Measurements from ENCODE around the gene ZCCHC14. TPM values are rescaled to one million over a fixed set of nuclear protein-coding genes. Genes with fewer than 3 reads are reported as not detected.
"Not testable (repeated sequence)": the region's sequence is repeated elsewhere in the genome, so short reads cannot be mapped to it uniquely, and the experiment has no call there.

Gene ZCCHC14
- total RNA-seq, 1 donor from 2014 or later, result 13.2 TPM

- ATAC-seq (ENCODE audit: poor library complexity) (no peak), DNase-seq (no peak)
- intact Hi-C loops (cut with DNase I), result no loop called here
These were observed 8.3 kb upstream of the ZCCHC14 start for GRCh38 chr16:87501117-87501516.

DNA sequence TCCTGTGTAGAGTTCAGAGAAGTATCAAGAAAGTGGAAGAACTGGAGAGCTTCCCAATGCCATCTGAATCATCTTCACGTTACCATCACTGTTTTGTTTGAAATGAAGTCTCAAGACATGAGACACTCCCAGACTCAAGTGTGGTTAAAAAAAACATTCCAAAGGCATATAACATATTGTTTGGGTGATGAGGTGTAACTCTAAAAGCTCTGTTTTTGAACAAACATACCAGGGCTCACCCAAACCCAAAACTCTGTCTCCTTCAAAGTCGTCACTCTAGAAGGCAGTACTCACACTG is 6.3 kb upstream of the ZCCHC14 start:
- intact Hi-C loops (cut with DNase I), result no loop called here

GRCh38 chr16:87498324-87499188 is 5.7 kb upstream of the ZCCHC14 start:
- intact Hi-C loops (cut with DNase I), result no loop called here
- ATAC-seq (ENCODE audit: poor library complexity), result no peak

More for the DNA sequence above, 6.3 kb upstream of the ZCCHC14 start:
- DNase-seq (no peak), ATAC-seq (ENCODE audit: poor library complexity) (no peak)

GRCh38 chr16:87497767-87498290 is 5.0 kb upstream of the ZCCHC14 start:
- DNase-seq; ATAC-seq (ENCODE audit: poor library complexity); intact Hi-C loops (cut with DNase I): not testable (repeated sequence)

More at GRCh38 chr16:87498324-87499188, 5.7 kb upstream of the ZCCHC14 start:
- no peak for DNase-seq

GRCh38 chr16:87497023-87497766 is 4.4 kb upstream of the ZCCHC14 start:
- DNase-seq; intact Hi-C loops (cut with DNase I); ATAC-seq (ENCODE audit: poor library complexity): not testable (repeated sequence)

DNA sequence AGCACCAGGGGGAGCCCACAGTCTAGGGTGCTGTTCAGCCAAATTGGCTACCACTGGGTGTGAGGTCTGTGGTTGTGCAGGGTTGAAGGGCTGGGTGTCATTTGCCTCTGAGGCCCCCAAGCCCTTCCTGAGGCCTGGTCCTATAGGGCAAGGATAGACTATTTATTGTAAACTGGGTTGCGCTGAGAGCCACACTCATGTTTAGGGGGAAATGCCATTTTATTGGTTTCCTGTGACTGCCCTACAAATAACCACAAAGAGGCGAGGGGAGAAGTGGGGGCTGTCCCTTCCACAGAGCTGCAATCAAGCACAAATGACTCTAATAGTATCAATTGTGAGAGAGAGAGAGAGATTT is 3.6 kb upstream of the ZCCHC14 start:
- ATAC-seq (ENCODE audit: poor library complexity), result no peak
- no peak for DNase-seq
- intact Hi-C loops (cut with DNase I), result no loop called here

- DNase-seq (no peak), ATAC-seq (ENCODE audit: poor library complexity) (no peak)
- intact Hi-C loops (cut with DNase I), result no loop called here
These were observed 3.0 kb upstream of the ZCCHC14 start for GRCh38 chr16:87495578-87496446.

- no peak for DNase-seq
- intact Hi-C loops (cut with DNase I), result no loop called here
These were observed 920 bp upstream of the ZCCHC14 start for GRCh38 chr16:87493608-87494280.

DNA sequence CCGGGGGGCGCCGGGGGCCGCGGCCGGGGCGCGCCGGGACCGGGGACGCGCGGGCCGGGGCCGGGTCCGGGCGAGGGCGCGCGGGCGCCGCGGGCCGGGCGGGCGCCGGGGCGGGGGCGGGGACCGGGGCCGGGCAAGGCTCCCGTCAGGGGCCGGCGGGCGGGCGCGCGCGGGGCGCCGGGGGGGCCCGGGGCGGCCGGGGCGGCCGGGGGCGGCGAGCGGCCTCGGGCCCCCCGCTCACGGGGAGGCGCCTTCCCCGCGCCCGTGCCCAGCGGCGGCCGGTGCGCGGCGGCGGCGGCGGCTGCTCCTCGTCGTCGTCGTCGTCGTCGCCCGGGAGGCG is 563 bp downstream of the ZCCHC14 start:
- ATAC-seq (ENCODE audit: poor library complexity) (no peak), DNase-seq (no peak)
- intact Hi-C loops (cut with DNase I), result no loop called here

More at GRCh38 chr16:87493608-87494280, 920 bp upstream of the ZCCHC14 start:
- no peak for ATAC-seq (ENCODE audit: poor library complexity)

GRCh38 chr16:87491522-87492290 is 1.1 kb downstream of the ZCCHC14 start:
- DNase-seq (peak; percentile 59), ATAC-seq (ENCODE audit: poor library complexity) (no peak)
- intact Hi-C loops (cut with DNase I), result no loop called here

DNA sequence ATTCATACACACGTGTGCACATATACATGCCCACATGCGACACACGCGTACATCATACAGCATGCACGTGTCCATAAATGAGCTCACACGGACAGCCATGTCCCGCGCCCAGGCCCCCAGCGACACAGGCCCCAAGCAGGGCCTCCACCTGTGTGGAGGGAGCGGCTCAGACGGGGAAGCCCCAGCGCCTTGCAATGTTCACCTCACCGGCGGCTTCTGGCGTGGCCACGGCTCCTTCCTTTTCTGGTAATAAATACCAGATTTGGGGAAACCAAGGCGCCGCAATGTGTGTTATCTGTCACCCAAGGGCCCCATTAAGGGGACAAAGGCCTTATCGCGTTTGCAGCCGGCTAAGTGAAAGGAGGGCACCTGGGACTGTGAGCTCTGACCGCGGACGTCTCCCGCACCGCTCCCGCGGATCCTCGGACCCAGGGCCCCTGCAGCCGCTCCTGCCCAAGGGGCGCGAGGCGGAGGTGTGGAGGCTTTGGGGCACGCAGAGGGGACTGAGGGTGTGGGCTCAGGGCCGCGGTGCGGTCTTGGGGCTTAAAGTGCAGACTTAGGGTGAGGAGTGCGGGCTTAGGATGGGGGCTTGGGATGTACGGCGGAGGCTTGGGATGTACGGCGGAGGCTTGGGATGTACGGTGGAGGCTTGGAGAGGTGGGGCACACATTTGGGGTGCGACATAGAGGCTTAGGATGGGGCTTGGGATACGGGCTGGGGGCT is 1.9 kb downstream of the ZCCHC14 start:
- ATAC-seq (ENCODE audit: poor library complexity); intact Hi-C loops (cut with DNase I); DNase-seq: not testable (repeated sequence)

DNA sequence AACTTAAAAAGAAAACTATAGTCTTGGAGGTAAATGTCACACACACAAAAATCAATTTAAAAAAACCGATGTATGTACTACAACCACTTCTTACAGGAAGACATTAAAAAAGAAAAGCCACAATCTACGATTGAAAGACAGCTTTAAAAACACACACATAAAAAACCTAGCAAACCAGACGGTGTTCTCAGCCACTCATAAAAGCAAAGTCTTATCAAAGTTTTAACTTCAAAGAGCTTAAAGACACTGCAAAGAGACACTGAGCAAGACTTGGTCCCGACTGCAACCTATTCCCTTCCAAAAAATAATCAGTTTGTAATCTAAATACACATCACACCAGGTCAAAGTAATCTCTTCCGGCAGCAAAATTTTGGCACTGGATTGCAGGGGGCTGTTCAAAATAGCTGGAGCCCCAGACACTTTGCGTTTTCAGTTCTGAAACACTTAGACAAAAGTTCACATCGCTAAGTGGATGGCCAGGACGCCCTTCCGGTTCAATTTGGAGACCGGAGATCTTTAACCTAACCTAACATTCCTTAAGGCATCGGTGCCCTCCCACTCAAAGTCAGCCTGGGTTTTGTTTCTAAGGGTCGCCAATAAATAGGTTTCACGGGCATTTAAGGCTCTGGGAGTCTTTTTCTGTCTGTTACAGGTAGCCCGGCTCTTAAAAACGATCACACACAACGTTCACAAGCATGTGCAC is 2.6 kb downstream of the ZCCHC14 start:
- DNase-seq (no peak), ATAC-seq (ENCODE audit: poor library complexity) (no peak)
- intact Hi-C loops (cut with DNase I), result no loop called here

GRCh38 chr16:87489434-87490045 is 3.3 kb downstream of the ZCCHC14 start:
- no peak for DNase-seq
- intact Hi-C loops (cut with DNase I), result no loop called here

GRCh38 chr16:87488960-87489359 is 3.9 kb downstream of the ZCCHC14 start:
- intact Hi-C loops (cut with DNase I); ATAC-seq (ENCODE audit: poor library complexity); DNase-seq: not testable (repeated sequence)

More at GRCh38 chr16:87489434-87490045, 3.3 kb downstream of the ZCCHC14 start:
- no peak for ATAC-seq (ENCODE audit: poor library complexity)

- ATAC-seq (ENCODE audit: poor library complexity) (peak; percentile 34), DNase-seq (peak; percentile 75)
- intact Hi-C loops (cut with DNase I), result no loop called here
These were observed 5.4 kb downstream of the ZCCHC14 start for GRCh38 chr16:87487361-87487924.
